Mononuclear cell (primary cell): ENCODE measurements around the gene SORL1-AS1.

Source experiments
- H3K27me3 ChIP-seq: 2 replicates; pipeline ENCODE4 v1.6.0; 2011; ENCODE audit warnings: low read length, control low read depth; ENCODE audit not compliant: insufficient read depth
- H3K4me1 ChIP-seq: 2 replicates; pipeline ENCODE4 v1.5.1; 2011; ENCODE audit warnings: mild to moderate bottlenecking, low read length, control low read depth; ENCODE audit not compliant: insufficient read depth
- H3K4me3 ChIP-seq: 2 replicates; pipeline ENCODE4 v1.5.1; 2011; ENCODE audit warnings: mild to moderate bottlenecking, low read length, moderate library complexity
- H3K9me3 ChIP-seq: 2 replicates; pipeline ENCODE4 v1.5.1; 2011; ENCODE audit warnings: low read depth, mild to moderate bottlenecking, control low read depth, low read length

Gene SORL1-AS1

DNA sequence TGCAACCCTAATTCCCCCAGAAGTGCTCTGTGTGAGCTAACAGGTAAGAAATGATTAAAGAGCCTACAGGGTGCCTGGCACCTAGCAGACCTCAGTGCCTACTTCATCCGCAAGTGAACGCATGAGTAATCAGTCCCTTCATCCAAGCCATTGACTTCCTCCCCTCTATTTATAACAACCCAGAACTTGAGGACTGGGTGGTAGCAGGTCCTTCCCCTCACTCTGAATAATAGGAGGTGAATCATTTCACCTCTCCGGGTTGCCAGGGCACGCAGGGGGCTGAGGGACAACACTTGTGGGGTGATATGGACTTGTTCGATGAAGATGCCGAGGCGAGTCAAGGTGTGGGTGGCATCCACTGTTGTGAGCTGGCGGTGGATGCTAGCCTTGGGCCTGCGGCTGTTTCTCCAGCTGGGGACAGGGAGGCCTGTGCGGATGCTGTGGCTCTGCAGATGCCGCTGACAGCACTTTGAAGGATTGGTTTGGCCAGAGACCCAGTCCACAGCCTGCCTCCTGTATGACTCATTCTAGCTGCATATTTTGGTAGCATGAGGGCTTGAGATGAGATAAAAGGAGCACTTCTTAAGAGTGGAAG, 11.7 kb upstream of the SORL1-AS1 start:
- Histone ChIP-seq H3K4me3 (no peak overlapping the region), H3K4me1 (peaks cover 99% of the 10 kb centered on the region), H3K27me3 (no peaks in the 10 kb centered on the region), H3K9me3 (no peaks in the 10 kb centered on the region)

DNA sequence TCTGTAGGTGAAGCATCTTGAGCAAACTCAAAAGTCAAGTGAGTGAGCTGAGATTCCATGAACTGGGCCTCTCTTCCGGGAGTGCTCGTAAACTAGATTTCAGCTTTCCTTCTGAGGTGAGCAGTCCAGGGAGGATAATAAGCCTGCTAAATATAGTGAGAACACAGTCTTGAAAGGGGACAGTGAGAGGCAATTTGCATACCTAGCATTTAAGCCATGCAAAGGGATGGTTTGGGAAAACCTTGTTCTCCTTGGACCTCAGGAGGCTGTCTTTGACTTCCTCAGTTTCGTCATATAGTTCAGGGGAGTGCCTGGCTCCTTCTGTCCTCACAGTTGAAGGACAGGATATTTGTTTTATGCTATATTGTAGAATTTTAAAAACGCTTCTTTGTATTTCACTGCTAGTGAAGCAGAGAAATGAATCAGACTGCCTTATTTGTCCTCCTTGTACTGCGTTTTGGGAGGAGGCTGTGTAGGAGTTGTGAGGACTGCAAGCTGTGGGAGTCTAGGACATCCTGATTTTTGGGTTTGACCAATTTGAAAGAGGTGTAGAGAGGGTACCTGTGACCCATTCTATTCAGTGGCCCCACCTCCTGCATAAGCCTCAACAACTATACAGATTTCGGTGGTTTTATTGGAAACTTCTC, 11.0 kb upstream of the SORL1-AS1 start:
- no peak overlapping the region for H3K4me3 ChIP-seq
- no peaks in the 10 kb centered on the region for H3K9me3 ChIP-seq
- H3K27me3 ChIP-seq: no peaks in the 10 kb centered on the region
- H3K4me1 ChIP-seq: peaks cover 100% of the 10 kb centered on the region

DNA sequence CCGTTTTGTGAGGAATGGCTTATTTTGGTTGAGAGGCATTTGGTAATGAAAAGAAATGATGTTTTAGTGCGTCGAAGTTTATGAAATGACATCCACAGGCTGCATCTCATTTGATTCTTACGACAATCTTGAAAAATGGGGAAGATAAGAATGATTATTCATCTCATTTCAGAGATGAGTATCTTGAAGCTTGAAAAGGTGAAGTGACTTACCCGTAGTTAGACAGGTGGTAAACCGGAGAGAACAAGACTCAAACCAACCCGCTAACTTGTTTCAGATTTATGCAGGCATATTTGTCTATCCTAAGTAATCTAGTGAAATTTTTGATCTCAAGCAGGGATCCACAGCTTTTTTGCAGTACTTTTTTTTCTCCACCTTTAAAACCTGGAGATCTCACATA, 9.1 kb upstream of the SORL1-AS1 start:
- no peaks in the 10 kb centered on the region for H3K9me3 ChIP-seq
- peaks cover 98% of the 10 kb centered on the region for H3K4me1 ChIP-seq
- H3K4me3 ChIP-seq: no peak overlapping the region
- no peaks in the 10 kb centered on the region for H3K27me3 ChIP-seq

DNA sequence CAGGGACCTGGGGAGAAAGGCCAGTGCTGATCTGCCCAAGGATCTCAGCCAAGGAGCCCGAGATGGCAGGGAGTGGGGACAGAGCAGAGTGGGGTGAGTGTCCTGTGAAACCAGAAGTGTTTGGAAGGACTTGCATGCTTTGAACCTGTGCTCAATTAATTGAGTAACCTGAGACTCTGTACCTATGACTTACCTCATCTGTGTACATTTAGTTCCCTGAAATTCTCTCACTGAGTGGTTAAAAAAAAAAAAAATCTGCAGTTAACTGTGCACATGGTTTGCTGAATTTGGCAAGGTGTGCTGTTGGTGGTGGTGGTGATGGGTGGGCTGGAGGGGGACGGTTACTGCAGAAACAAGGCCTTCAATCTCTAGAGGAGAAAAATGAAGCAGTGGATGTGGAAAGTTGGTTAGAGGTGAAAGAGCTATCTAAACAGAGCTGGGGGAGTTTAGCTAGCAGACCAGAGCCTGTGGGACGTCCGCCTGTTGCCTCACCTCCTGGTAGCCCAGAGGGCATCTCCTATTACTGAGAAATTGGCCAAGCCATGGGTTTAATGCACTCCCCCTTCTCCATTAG, 8.3 kb upstream of the SORL1-AS1 start:
- Histone ChIP-seq H3K27me3 (no peaks in the 10 kb centered on the region), H3K4me3 (no peak overlapping the region), H3K9me3 (no peaks in the 10 kb centered on the region), H3K4me1 (peaks cover 98% of the 10 kb centered on the region)

DNA sequence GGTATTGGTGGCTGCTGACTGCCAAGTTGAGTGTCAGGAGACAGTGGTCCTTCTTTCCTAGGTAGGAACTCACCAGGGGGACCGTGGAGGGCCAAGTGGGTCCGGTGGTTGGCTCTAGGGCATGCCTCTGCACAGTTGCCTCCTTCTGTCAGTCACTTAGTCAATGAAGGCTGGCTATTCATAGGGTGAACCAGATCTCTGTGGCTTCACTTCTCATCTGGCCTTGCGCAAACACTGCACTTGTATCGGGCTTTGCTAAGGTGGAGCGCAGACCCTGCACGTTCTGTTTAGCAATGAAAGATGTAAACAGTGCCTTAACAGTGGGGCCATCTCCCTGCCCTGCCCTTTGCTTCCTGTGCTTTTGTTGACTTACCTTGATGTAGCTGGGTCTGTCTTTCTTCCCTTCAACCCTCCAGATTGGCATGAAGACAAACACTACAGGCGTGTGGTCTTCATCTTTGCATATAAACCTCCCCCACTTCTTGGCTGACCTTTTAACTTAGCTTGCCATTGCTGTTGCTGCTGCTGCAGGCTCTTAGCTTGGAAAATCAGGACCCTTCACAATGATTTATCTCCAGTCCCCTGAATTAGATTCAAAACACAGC, 6.7 kb upstream of the SORL1-AS1 start:
- Histone ChIP-seq H3K4me3 (peak overlapping the region; percentile 21), H3K27me3 (no peaks in the 10 kb centered on the region), H3K9me3 (no peaks in the 10 kb centered on the region), H3K4me1 (peaks cover 98% of the 10 kb centered on the region)

DNA sequence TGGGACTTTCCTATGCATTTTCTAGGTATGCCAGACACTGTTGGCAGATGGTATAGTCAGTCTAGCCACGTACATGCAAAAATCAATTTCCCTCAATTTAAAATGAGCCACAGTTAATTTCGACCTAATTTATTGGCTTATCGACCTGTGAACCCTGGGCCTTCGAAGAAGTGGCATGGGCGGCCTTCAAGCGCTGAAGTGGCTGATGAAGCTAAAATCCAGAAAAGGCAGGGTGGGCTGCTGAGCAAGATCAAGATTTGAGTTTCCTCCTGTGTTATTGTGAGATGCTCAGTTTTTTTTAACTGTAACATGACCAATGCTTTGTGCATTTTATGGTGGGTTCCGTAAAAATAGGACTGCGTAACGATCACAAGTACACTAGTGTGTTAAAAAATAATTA, 5.8 kb upstream of the SORL1-AS1 start:
- H3K9me3 ChIP-seq: no peaks in the 10 kb centered on the region
- H3K4me1 ChIP-seq: peaks cover 98% of the 10 kb centered on the region
- no peak overlapping the region for H3K4me3 ChIP-seq
- no peaks in the 10 kb centered on the region for H3K27me3 ChIP-seq

DNA sequence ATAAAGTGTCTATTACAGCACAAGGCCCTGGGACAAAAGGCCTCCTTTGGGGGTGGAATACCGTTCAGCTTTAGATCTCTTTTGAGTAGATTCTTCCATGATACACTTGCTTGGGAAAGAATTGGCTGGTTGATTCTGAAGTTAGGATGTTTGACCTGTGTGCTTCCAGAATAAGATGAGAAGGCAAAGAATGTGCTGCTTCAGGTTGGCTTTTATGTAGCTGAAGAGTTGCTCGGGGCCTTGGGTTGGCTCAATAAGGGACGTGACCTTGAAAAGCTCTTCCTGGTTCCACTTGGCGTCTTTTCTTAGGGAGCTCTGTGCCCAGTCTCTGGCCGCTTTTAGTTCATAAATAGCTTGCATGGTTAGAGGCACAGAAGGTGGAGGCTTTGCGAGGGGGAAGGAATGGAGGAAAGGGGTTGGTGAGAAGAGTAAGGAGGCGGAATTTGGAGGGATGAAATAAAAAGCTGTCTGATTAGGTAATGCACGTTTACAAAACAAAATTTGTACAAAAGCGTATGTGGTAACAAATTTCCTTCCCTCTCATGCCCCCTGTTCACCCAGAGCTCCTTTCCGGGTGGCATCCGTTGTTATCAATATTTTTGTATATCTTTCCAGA, 4.2 kb upstream of the SORL1-AS1 start:
- peak overlapping the region; percentile 8 for H3K4me3 ChIP-seq
- H3K9me3 ChIP-seq: no peaks in the 10 kb centered on the region

DNA sequence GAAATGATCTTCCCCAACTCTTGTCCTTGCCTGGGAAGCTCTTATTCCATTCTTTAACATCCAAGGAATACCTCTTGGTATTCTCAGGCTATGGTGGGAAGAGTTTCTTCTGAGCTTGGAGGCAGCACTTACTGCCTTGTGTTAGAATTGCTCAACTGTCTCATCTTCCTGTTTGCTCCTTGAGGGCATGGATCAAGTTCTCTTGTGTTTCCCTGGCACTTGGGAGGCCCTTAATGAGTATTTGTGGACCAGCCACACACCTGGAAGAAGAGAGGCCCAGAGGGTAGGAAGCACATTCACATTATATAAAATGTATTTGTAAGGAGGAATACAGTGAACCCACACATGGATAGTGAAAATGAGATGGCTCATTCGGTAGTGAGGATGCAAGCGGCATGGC, 3.4 kb upstream of the SORL1-AS1 start:
- no peak overlapping the region for H3K4me3 ChIP-seq
- H3K4me1 ChIP-seq: peaks cover 88% of the 10 kb centered on the region
- H3K9me3 ChIP-seq: no peaks in the 10 kb centered on the region
- H3K27me3 ChIP-seq: no peaks in the 10 kb centered on the region

More for the DNA sequence above, 4.2 kb upstream of the SORL1-AS1 start:
- no peaks in the 10 kb centered on the region for H3K27me3 ChIP-seq
- H3K4me1 ChIP-seq: peaks cover 90% of the 10 kb centered on the region

DNA sequence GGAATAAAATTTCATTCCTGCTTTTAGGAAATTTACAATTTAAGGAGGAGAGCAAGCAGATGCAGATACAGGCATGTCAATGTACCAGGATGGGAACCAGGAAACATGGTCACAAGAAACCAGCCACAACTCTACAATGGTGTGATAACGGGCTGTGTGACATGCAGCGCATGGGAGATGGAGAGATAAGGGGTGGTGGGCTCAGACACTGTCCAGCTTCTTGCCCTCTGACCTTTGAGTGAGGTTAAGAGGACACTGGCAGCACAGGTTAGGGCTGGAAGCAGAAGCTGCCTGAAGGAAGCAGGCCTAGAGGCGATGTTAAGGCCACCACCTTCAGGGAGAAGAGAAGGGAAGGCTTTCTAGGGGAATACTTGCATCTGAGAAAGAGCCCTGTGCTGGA, 2.3 kb upstream of the SORL1-AS1 start:
- Histone ChIP-seq H3K9me3 (no peaks in the 10 kb centered on the region), H3K4me1 (peaks cover 88% of the 10 kb centered on the region), H3K4me3 (peak overlapping the region; percentile 91), H3K27me3 (no peaks in the 10 kb centered on the region)

DNA sequence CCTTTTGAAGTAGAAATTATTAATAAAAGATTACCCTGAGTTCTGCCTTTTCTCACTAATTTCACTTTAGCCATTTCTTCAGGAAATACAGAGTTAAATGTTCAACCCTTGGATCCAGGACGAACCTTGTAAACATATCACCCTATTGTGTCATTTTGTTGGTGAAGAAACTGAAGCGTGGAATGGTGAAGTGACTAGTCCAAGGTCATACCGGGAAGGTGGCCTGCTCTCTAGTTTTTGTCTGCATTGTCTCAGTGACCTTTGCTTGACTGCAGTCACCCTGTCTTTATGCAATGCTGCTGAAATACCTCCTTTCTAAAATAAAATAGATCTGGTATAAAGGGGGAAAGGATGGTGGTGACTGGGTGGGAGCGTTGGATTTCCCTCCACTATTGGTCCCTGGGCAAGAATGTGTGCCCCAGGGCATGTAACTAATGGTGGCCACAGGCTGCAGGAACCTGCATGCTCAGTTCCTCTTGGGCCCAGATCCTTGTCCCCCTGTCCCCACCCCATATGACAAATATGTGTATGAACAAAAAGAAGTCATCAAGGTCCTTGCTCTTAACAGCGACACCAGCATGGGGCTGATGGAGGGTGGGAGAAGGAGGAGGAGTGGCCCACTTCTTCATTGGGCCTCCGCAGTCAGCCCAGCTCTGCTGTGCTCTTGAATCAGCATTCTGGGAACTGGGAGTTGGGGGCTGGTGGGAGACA, 977 bp upstream of the SORL1-AS1 start:
- no peaks in the 10 kb centered on the region for H3K9me3 ChIP-seq
- H3K4me1 ChIP-seq: peaks cover 88% of the 10 kb centered on the region
- H3K27me3 ChIP-seq: no peaks in the 10 kb centered on the region
- H3K4me3 ChIP-seq: peak overlapping the region; percentile 91

DNA sequence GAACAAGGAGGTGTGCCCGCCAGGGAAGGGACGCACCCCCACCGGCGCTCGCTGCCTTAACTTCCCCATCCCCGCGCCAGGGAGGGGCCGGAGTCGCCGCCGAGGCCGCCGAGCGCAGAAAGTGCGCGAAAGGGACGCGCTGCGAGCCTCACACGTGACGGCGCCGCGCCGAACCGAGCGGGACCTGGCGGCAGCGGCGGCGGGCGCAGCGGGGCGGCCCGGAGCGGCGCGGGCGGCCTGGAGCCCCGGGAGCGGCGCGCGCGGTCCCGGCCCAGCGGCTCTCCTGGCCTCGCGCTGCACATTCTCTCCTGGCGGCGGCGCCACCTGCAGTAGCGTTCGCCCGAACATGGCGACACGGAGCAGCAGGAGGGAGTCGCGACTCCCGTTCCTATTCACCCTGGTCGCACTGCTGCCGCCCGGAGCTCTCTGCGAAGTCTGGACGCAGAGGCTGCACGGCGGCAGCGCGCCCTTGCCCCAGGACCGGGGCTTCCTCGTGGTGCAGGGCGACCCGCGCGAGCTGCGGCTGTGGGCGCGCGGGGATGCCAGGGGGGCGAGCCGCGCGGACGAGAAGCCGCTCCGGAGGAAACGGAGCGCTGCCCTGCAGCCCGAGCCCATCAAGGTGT, 670 bp downstream of the SORL1-AS1 start, which contains the start of gene SORL1:
Gene SORL1 (plus strand): TSS at position 329 of the 623 bp plus-strand sequence. CDS start 18 bp downstream, at position 347.
- Histone ChIP-seq H3K4me3 (peak within 1 kb of the TSS; percentile 91), H3K9me3 (no peaks in the 10 kb centered on the region), H3K27me3 (no peaks in the 10 kb centered on the region), H3K4me1 (peaks cover 90% of the 10 kb centered on the region)

DNA sequence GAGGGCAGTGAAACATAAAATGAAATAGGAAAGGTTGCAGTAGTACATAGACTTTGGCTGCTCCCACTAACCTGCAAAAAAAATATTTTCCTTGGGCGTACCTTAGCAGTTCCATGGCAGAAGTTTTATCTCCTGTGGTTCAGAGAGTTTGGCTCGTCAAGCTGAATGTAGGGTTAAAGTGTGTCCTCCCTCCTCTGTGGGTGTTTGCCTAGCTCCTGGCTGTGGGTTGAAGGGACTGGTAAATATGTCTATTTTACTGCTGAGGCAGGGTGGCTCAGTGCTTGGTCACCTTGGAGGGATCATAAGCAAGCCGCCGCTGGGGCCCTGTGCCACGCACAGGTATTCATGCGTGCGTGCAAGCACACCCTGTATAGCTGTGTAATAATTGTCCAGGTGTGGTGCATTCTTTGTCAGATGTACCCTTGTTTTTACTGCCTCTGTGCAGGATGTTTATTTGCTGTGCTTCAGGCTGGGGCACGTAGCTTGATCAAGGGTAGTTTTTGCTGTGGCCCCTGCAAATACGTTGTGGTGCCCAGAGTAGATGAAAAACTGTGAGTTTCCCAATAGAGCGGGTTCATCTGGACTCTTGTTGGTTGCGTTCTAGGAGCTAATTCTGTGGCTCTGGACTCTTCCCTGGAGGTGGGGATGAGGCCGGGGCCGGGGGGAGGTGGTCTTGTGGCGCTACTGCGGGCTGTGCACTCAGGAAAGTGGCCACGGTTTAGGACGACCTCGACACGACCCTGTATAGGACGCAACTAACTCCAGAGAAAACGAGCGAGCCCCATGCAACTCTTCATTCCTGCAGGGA, 1.4 kb downstream of the SORL1-AS1 start:
- H3K9me3 ChIP-seq: no peaks in the 10 kb centered on the region
- peaks cover 90% of the 10 kb centered on the region for H3K4me1 ChIP-seq
- H3K27me3 ChIP-seq: no peaks in the 10 kb centered on the region
- H3K4me3 ChIP-seq: peak overlapping the region; percentile 91

DNA sequence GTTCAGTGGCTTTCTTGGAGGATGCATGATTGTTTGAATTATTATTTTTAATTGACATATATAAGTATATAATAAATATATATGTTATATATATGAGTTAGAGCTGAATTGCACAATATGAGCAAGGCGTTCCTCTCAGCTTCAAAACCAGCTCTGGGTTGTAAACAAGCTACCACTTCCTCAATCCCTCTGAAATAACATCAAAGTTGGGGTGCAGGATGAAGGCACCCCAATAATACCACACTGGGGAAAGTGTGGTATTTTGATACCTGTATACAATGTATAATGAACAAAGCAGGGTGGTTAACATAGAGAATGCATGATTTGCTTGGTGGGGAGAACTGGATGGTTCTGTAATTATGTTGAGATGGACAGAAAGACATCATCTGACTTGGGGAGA, 2.4 kb downstream of the SORL1-AS1 start:
- H3K4me3 ChIP-seq: peak overlapping the region; percentile 91
- H3K27me3 ChIP-seq: no peaks in the 10 kb centered on the region
- H3K9me3 ChIP-seq: no peaks in the 10 kb centered on the region
- H3K4me1 ChIP-seq: peaks cover 90% of the 10 kb centered on the region

DNA sequence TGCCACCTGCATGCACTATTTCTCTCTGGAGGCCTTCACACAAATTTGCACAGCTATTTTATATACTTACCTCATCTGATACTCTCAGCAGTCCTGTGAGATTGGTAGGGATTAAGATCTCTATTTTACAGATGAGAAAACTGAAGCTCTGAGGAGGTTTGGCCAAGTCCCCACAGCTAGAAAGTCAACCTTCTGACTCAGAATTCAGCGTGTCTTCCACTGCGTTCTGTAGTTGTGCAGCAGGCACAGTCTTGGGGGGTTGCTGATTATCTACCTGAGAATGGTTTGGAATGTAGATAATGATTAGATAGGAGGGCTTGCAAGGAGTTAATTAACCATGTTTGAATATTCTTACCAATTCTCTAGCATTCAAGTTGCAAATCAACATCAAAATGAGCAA, 3.1 kb downstream of the SORL1-AS1 start:
- no peaks in the 10 kb centered on the region for H3K9me3 ChIP-seq
- H3K4me1 ChIP-seq: peaks cover 88% of the 10 kb centered on the region
- no peak overlapping the region for H3K4me3 ChIP-seq
- H3K27me3 ChIP-seq: no peaks in the 10 kb centered on the region
